SK-N-SH treated with all-trans-retinoic acid at 6 μM for 48 hours (cell line): Measurements from ENCODE around the gene COL23A1.

Experiments
- ARNTL ChIP-seq: fragments of 450-650 bp; formaldehyde crosslinking; IDR thresholded peaks from 2 replicates; pipeline ENCODE4 v1.5.0; 2020; ENCODE audit warnings: low read depth, mild to moderate bottlenecking, moderate library complexity, borderline replicate concordance
- CREB5 ChIP-seq: fragments of 250-450 bp; sonication (Bioruptor Pico); IDR thresholded peaks from 2 replicates; pipeline ENCODE4 v1.5.1; 2020; ENCODE audit warnings: low read depth, mild to moderate bottlenecking, moderate library complexity
- CSRNP3 ChIP-seq: fragments of 250-450 bp; sonication (Bioruptor Pico); IDR thresholded peaks from 2 replicates; pipeline ENCODE4 v1.5.1; 2021; ENCODE audit warnings: mild to moderate bottlenecking, moderate library complexity
- GLIS3 ChIP-seq: fragments of 250-450 bp; sonication (Bioruptor Pico); IDR thresholded peaks from 2 replicates; pipeline ENCODE4 v1.5.0; 2020; ENCODE audit warnings: mild to moderate bottlenecking, moderate library complexity
- PPARA ChIP-seq: fragments of 250-450 bp; sonication (Bioruptor Pico); IDR thresholded peaks from 2 replicates; pipeline ENCODE4 v1.5.0; 2020; ENCODE audit warnings: mild to moderate bottlenecking, borderline replicate concordance
- RARB ChIP-seq: fragments of 250-450 bp; sonication (Bioruptor Pico); IDR thresholded peaks from 2 replicates; pipeline ENCODE4 v1.8.0; 2021; ENCODE audit warnings: mild to moderate bottlenecking, moderate library complexity

GRCh38 chr5:178624631-178625546 lies 34.7 kb upstream of the COL23A1 start:
- TF ChIP-seq RARB (CRISPR knock-in tag) (no peak), PPARA (CRISPR knock-in tag) (no peak), CREB5 (CRISPR knock-in tag) (no peak), ARNTL (CRISPR knock-in tag) (no peak), GLIS3 (CRISPR knock-in tag) (no peak), CSRNP3 (no peak)
